Hippocampal formation (tissue), 2 donors: ENCODE measurements around the gene ABCE1.
"Not testable (repeated sequence)": the region's sequence is repeated elsewhere in the genome, so short reads cannot be mapped to it uniquely, and the experiment has no call there.

Experiments
- DNase-seq, 2 donors: peaks; one replicate each; lab custom pipeline; 2025; lab: John Stamatoyannopoulos, UW

ABCE1 gene

DNA sequence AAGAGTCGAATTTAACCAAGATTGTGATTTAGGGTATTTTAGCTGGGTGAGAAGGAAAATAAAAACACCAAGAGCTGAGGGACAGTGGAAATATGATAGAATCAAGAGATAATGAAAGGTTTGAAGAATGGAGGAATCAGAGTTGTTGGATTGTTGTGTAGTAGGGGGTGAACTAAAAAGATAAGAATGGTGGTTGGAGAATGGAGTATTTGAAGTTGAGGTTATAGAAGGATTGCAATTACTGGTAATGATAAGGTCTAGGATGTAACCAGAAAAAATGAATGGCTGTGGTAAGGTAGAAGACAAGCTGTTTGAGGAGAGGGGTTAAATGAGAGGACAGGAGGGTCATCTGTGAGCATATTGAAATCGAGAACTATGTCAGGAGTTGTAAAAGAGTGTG, 4.5 kb downstream of the ABCE1 start:
- DNase-seq, result no peak

DNA sequence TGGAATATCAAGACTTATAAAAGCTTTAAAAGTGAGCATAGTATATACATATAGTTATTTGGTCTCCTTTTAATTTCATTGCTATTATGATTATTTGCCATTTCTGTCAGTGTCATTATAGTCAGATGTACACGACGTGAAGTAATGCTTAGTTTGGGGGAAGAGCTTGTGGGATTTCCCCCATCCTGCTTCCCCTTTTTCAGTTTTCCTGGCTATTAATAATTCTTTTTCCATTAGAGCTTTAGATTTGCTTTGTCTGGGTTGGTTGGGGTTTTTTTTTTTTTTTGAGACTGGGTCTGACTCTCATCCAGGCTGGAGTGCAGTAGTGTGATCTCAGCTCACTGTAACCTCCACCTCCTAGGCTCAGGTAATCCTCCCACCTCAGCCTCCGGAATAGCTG, 5.4 kb downstream of the ABCE1 start:
- no peak for DNase-seq

DNA sequence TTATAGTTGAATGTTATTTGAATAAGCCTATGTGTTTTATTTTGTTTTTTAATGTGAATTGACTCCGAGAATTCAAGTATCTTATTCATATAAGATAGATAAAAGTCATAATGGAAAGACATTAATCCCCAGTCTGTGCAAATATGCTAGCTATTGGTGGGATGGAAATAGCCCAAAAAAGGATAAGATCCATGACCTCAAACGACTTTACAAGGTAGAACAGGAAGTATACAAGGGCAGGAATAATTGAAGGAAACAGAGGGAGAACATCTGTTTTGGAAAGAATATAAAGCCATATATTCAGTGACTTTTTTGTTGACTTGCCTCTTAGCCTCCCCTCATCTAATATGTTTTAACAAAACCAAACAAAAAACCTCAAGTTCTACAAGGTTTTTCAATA, 9.0 kb downstream of the ABCE1 start:
- no peak for DNase-seq

DNA sequence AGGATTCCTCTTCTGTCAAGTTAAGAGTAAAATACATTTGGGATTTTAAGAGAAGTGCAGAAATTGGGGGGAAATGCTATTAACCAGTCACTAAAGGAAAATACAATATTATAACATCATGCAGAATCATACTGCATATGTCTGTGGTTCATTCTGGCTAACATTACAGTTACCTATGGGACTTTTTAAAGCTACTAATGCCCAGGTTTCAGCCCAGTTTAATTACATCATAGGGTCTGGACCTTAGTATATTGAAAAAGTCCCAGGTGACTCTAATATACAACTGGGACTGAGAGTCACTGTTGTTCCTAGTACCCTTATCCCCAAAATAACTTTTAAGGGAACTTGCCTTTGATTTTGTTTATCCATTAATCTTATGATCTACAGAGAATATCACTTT, 10.0 kb downstream of the ABCE1 start:
- DNase-seq, result no peak

DNA sequence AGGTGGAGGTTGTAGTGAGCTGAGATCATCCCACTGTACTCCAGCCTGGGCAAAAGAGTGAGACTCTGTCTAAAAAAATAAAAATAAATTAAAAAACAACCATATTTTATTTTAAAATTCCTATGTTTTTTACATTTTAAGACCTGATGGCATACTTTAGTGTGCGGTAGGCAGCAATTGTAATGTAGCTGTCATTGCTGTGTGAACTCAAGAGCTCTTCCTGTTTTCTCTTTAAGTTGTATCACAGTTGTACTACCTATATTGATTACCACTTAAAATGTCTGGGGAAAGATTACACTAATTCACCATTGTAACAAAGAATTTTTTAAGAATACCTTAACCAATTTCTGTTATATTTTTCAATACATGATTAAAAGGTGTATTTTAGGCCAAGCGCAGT, 27.3 kb downstream of the ABCE1 start:
- no peak for DNase-seq

DNA sequence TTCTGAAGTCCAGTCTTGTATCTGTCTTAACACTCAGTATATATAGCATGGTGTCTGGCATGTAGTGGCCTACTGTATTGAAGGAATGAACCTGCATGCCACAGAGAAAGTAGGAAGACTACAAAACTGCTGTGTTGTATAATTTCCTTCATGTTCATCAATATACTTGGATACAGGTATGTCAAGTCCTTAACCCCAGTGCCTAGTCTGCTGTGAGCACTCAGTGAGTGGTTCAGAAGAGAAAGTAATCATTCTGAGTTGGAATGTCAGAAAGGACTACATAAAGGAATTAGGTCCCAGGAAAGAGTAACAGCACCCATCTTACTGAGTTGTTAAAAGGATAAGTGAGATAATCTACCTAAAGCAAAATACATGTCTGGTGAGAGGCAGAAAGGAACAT, 32.0 kb downstream of the ABCE1 start:
- DNase-seq, result no peak

DNA sequence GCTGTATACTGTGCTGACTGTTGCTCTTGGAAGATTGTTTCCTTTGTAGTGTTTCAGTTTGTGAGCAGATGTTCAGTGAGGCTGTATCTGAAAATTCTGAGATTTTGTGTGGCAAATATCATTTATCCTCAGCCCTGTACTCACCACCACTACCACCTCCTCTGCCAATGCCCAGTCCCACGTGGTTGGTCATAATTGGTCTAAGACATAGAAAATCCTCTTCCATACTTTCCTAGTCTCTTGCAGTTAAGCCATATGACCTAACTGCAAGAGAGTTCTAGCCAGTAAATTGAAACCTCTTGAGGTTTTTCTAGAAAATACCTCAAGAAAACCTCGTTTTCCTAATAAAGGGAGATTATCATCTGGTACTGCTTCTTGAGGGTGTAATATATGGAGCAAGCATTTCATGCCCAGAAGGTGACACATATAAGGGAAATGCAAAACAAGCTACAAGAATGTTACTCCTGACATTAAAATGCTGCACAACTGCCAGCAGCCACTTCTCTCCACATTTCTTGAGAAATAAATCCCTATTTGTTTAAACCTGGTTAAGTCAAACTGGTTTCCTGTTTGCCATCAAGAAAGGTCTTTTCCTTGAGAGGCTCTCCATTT, 32.8 kb downstream of the ABCE1 start:
- DNase-seq, result no peak

DNA sequence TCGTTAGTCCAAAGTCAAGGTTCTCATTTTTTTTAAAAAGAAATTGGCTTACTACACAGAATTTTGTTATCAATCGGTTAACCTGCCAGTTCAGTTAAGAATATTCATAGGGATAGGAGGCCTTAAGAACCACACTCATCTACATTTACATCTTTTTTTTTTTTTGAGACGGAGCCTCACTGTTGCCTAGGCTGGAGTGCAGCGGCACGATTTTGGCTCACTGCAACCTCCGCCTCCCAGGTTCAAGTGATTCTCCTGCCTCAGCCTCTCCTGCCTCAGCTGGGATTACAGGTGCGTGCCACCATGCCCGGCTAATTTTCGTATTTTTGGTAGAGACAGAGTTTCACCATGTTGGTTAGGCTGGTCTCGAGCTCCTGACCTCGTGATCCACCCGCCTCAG, 33.7 kb downstream of the ABCE1 start:
- DNase-seq, result no peak

DNA sequence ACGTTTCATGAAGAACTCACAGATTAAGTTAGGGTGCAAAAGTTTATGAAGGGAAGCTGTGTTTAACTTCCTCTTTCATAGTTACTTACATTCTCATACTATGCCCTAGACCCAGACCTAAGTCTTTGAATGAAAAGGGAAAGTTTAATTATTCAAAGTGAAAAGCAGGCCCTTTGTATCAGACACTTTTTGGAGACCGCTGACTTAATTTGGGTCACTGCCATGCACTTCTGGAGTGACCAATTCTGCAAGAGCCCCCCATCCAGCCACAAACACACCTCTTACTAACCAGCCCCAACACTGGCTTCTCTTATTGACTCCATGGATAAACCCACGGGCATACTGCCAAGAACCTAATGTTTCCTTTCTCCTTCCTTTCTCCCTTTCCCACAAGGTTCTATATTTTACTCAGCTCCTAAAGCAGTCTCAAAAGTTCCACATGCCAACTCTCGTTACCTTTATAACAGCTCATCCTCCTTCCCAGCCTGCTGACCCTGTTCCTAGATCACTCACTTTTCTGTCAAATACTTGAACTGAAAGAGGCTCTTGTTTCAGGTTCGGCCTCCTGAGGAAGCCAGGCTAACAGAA, 34.5 kb downstream of the ABCE1 start:
- no peak for DNase-seq

DNA sequence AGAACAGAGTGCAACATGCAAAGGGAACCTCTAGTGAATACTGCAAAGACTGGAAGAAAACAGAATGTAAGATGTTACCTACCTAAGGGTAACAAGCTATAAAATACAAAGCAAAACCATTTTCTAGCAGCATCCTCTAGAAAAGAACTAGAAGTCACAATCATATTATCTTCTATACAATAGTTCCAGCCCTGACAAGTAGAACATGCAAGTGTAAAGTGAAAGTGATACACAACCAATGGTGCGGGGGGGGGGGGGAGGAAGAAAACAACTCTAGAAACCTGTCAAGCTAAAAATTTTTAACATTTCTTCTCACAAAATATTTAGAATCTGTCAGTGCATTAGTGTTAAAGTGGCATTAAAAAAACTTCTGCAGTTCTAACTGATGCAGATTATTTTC, 38.1 kb downstream of the ABCE1 start:
- DNase-seq, result not testable (repeated sequence)

DNA sequence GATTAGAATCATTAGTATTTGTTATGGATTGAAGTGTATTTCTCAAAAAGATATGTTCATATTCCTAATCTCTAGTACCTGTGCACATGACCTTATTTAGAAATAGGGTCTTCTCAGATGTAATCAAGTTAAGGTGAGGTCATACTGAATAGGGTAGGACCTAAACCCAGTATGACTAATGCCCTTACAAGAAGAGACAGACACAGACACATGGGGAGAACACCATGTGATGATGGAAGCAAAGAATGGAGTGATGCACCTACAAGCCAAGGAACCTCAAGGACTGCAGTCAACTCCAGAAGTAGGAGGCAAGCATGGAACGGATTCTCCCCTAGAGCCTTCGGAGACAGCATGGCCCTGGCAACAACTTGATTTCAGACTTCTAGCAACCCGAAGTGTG, 50.9 kb downstream of the ABCE1 start:
- DNase-seq, result no peak

DNA sequence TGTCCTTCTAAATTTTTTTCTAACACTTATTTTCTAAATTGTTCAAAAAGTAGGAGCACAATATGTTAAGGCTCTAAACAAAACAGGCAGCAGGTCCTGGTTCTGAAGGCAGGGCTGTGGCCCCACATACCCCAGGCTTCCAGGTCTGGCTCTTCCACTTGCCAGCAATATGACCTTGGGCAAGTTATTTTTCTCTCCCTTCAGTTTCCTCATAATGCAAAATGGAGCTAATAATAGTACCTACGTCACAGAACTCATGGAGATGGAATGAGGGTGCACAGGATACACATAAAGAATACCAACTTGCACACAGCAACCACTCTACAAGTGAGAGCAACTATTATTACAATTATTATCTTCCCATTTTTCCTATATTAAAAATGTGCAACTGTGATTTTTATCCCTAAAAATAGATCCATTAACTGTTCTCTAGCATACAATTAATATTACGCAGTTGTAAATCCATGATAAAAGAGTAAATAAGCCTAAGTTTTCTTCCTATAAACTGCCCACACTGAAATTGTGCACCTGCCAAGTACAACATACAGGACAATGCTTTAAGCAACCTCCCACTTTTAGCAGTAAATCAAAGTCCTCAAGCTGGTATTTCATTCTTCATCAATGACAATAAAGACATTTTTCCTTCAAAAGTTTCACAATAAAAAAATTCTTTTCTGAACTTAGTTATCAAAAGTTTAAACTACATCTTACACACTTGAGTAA, 55.2 kb downstream of the ABCE1 start:
- DNase-seq, result no peak

DNA sequence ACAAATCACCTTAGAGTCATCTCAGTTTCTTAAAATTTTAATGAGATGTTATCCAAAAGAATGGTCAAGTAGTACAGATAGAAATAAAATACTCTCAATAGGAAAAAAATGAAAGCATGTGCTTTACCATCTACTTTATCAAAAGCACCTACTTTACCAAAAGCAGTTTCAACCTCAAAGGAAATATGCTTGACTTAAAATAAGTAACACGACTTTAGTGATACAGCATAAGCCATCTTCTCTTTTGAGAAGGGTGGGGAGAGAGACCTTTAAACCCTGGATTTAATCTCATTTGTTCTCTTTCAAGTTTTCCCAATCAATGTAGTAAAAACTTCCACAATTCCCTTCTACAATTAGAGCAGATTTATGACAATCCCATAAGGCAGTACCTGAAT, 55.8 kb downstream of the ABCE1 start:
- DNase-seq, result no peak

DNA sequence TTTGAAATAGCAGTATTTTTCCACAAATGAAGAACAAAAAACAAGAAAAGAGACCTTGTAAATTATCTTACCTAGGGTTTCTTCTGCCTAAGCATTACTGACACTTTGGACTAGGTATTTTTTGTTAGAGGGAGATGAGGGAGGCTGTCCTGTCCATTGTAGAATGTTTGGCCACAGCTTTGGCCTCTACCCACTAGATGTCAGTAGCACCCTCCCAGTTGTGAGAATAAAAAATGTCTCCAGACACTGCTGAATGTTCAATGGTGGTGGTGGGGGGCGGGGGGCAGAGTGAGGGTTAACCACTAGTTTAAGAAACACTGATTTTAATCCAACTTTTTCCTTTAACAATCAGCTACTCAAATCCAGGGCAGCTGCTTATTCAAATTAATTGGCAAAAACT, 56.5 kb downstream of the ABCE1 start:
- DNase-seq, result peak; percentile 3 to 12

DNA sequence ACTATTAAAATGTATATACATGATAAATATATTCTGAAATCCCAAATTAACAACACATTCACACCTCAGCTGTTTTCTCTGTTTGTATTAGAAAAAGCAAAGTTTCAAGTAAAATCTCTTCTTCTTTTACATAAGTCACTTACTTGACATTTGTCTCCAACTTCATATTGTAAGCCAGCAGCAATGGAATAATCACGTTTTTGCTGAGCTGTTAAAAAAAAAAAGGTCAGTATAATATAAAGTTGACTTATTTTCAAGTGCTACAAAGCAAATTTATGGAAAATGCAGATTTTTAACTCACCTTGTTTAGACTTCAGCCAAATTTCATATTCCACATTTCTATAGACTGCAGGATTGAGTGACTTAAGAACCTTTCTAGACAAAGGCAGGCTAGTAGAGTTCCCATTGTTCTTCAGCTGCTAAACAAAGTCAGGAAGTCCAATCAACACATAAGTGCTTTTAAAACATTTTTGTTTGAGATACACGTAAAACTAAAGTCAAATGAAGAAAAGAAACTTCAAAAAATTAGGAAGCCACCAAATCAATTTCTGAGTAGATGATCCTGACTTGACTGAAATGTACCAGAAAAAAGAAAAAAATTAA, 57.3 kb downstream of the ABCE1 start:
- no peak for DNase-seq

DNA sequence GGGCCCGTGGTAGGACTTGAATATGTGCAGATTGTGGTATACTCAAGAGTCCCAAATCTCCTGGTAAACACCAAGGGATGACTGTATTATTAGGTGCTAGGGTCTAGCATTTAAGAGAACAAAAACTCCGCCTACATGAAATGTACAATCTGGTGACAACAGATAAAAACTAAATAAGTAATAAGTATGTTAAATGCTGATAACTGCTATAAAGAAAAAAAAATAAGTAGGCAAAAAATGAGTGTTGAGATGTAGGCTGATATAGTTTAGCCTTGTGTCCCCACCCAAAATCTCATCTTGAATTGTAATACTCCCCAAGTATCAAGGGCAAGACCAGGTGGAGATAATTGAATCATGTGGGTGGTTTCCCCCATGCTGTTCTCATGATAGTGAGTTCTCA, 58.9 kb downstream of the ABCE1 start:
- DNase-seq, result no peak

DNA sequence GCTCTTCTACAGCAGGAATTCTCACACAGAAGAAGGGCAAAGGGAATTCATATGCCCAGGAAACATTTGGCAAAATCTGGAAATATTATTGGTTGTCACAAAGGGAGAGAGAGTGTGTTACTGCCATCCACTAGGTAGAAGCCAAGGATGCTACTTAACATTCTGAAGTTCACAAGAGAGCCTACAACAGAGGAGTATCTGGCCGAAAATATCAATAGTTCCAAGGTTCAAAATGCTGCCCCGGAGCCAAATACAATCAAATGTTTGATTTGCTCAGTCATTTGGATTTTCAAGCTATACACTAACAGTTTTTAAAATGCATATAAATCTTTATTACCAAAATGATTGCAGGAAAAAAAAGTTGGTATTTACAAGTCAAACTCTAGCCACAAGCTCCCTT, 63.4 kb downstream of the ABCE1 start:
- DNase-seq, result no peak

DNA sequence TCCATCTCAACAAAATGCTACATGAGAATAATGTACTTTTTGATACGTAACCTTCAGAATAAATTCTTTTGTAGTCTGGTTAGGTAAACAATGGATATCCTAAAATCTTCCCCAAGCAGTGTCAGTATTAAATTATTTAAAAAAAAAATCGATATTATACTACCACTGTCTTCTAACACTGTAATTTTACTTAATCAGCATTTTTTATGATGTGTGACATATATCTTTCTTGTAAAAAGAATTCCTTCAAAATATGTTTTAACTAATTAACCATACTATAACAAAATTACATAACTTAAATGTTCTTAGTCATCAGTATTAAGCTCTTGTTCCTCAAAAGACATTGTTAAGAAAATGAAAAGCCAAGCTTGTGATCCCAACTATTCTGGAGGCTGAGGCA, 69.8 kb downstream of the ABCE1 start:
- DNase-seq, result no peak

DNA sequence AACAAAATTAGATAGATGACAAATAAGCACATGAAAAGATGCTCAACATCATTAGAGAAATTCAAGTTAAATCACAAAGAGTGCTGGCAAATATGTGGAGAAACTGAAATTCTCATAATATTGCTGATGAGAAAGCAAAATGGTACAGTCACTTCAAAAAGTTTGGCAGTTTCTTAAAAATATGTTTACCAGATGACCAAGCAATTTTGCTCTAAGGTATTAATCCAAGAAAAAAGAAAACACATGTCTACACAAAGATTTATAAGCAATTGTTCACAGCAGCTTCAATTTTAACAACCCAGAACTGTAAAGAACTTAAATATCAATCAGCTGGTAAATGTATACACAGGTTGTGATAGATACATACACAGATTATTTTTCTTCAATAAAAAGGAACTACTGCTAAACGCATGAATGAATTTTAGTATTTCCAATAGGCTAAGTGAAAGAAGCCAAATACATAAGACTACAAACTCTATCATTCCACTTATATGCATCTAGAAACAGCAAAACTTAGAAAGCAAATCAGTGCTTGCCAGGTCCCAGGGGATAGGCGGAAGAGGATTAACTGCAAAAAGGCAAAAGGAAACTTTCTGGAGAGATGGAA, 70.6 kb downstream of the ABCE1 start:
- DNase-seq, result no peak

DNA sequence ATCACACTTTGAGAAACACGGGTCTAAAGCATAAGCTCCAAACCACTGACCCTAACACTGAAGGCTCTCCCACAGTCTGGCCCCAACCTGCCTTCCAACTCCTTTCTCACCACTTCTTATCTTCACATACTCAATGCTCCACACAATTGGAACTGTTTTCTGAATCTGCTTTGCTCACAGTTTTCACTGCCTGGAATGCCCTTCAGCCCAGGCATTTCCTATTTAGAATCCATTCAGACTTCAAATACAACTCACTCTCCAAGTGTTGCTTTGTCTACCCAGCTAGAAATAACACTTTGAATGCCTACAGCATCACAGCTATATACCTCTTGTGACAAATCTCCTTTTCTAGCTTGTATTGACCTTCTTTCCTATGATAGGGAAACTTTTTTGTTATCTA, 72.1 kb downstream of the ABCE1 start:
- no peak for DNase-seq

DNA sequence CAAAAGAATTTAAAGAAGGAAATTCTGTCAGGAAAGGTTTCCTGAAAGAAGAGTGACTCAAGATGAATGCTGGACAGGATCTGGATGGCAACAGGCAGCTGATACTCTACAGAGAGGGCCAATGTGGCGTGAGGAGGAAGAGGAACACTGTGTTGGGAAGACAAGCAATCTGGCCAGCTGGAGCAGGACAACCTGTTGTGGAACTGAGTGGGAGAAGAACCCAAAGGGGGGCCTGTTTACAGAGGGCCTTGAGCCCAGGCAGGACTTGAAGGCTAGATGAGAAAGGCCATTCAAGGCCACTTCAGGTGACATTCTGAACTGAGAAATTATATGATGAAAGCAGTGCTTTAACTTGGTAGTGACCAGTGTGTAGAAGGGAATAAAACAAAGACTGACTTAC, 73.8 kb downstream of the ABCE1 start:
- DNase-seq, result no peak

DNA sequence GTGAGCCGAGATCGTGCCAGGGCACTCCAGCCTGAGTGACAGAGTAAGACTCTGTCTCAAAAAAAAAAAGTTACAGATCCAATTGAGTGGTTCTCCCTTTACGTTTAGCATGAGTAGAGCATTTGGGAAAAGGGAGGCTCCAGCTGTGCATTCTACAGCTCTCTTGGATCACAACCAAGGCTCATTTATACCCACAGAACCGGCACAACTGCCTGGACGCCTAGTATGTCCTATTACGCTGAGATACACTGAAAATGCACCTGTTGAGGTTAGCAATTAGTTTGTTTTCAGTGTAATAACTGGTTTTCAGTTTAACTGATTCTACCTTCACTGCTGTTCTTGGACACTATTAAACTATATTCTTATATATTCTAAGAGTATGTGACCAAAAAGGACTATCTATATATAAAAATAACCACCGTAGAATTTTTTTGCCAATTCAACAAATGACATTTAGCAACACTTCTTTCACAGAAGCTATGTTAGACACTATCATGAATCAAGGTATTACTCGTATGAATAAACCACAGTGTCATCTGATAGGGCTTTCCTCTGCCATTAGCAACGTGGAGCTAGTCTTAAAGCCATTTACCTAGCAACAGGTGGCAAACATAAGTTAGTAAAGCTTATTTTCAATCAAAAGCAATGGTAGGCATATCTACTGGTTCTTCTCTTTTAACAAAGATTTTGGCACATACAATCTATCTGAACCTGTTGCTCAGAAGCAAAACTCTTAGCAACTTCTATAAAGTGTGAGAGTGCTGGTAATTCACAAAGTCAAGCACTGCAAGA, 78.7 kb downstream of the ABCE1 start:
- DNase-seq, result no peak
